ENCODE data around the gene ARHGEF4.

The ARHGEF4 gene

DNA sequence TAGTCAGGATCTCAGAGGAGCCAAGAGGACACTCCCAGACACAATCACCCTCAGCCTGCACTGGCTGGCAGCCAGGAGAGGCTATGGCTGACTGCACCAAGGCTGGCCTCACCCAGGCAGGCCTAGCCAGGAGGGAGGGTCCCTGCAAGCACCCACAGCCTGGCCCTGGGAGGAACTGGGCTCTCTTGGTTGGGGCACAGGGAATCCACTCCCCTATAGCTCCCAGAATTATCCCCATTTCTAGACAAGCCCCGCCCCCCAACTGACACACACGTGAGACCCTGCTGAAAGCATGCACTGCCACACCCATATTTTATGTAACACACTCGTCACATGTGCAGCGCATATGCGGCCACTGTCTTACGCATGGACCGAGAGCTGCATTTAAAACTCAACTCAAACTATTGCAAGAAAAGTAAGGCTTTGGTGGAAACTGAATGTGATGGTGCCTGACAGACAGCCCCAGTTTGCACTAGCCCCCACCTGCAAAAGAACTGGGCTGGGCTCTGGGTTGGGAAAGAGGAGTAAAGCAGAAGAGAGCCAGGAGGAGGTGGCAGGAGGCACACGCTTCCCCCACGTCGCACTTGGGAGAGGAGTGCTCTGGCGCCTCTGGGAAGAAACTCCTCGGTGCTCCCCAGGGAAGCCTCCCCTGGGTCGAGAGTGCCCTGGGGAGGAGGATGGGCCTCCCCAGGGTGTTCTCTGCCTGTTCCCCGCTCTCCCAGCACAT lies 28.9 kb upstream of the ARHGEF4 start:
- H3K4me3 ChIP-seq (IDR thresholded peaks at IDR 0.05; ENCODE audit: insufficient read depth, low read depth, low read length), result no peak overlapping the region
- no peaks in the 10 kb centered on the region for H4K20me1 ChIP-seq (ENCODE audit: insufficient read depth)
- no peak overlapping the region for H3K9ac ChIP-seq
- H3K4me1 ChIP-seq (ENCODE audit: low read depth, poor library complexity, severe bottlenecking), result no peaks in the 10 kb centered on the region
- H3K27me3 ChIP-seq (ENCODE audit: insufficient read depth, low read depth), result no peaks in the 10 kb centered on the region
- H3K4me2 ChIP-seq, result no peak overlapping the region
- H3K79me2 ChIP-seq (ENCODE audit: insufficient read depth, low read depth), result no peaks in the 10 kb centered on the region
- H2AFZ ChIP-seq (ENCODE audit: low read depth), result no peak overlapping the region
- TF ChIP-seq, protein P1, sequence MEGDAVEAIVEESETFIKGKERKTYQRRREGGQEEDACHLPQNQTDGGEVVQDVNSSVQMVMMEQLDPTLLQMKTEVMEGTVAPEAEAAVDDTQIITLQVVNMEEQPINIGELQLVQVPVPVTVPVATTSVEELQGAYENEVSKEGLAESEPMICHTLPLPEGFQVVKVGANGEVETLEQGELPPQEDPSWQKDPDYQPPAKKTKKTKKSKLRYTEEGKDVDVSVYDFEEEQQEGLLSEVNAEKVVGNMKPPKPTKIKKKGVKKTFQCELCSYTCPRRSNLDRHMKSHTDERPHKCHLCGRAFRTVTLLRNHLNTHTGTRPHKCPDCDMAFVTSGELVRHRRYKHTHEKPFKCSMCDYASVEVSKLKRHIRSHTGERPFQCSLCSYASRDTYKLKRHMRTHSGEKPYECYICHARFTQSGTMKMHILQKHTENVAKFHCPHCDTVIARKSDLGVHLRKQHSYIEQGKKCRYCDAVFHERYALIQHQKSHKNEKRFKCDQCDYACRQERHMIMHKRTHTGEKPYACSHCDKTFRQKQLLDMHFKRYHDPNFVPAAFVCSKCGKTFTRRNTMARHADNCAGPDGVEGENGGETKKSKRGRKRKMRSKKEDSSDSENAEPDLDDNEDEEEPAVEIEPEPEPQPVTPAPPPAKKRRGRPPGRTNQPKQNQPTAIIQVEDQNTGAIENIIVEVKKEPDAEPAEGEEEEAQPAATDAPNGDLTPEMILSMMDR (conservative IDR thresholded peaks at IDR 0.05; ENCODE audit: low read depth, low read length), result no peak
- H3K27ac ChIP-seq, result no peak overlapping the region
- no peaks in the 10 kb centered on the region for H3K36me3 ChIP-seq (ENCODE audit: insufficient read depth)

DNA sequence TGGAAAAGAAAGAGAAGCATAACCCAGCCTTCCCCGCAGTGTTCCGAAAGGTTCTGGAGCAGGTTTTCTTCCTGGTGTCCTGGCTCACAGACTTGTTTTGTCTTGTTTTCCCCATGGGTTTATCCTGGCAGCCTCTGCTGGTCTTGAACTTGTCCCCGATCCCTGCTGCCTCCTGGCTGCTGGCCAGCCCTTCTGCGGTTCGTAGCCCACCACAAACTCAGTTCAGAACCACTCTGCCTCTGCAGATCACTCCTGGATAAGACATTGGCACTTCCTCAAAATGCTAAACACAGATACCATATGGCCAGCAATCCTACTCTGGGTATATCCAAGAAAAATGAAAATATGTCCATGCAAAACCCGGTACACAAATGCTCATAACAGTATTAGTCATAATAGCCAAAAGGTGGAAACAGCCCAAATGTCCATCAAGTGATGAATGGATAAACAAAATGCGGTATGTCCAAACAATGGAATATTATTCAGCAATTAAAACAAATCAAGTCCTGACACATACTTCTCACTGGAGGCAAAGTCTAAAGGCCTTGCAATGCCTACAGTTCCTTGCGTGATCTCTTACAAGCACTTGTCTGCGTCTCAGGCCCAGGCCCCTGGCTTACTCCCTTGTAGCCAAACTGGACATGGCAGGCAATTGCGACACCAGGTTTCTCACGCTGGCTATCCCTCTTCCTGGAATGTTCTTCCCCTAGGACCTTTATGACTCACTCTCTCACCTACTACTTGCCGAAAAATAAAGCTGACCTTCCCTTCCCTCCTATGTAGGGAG lies 28.0 kb upstream of the ARHGEF4 start:
- Histone ChIP-seq H3K27me3 (ENCODE audit: insufficient read depth, low read depth) (no peaks in the 10 kb centered on the region), H3K9ac (no peak overlapping the region), H3K4me1 (ENCODE audit: low read depth, poor library complexity, severe bottlenecking) (no peaks in the 10 kb centered on the region), H2AFZ (ENCODE audit: low read depth) (no peak overlapping the region), H3K4me3 (IDR thresholded peaks at IDR 0.05; ENCODE audit: insufficient read depth, low read depth, low read length) (no peak overlapping the region), H3K36me3 (ENCODE audit: insufficient read depth) (no peaks in the 10 kb centered on the region), H4K20me1 (ENCODE audit: insufficient read depth) (no peaks in the 10 kb centered on the region), H3K79me2 (ENCODE audit: insufficient read depth, low read depth) (no peaks in the 10 kb centered on the region), H3K4me2 (no peak overlapping the region), H3K27ac (no peak overlapping the region)
- TF ChIP-seq, protein P1 (conservative IDR thresholded peaks at IDR 0.05; ENCODE audit: low read depth, low read length), result no peak

DNA sequence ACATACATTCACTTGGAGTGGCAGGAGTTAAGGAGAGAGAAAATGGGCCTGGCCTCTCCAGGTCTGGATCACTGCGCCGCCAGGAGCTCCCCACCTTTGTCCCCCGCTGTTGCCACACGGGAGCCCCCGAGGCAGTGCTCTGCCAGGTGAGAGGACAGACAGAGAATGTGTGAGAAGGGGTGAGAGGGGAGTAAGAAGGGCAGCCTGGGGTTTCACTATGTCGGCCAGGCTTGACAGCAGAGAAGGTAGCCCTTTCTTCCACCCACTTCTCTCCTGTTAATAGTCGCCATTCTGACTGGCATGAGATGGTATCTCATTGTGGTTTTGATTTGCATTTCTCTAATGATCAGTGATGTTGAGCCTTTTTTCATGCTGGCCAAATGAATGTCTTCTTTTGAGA lies 26.2 kb upstream of the ARHGEF4 start:
- Histone ChIP-seq H3K4me3 (IDR thresholded peaks at IDR 0.05; ENCODE audit: insufficient read depth, low read depth, low read length) (no peak overlapping the region), H3K79me2 (ENCODE audit: insufficient read depth, low read depth) (no peaks in the 10 kb centered on the region), H3K27me3 (ENCODE audit: insufficient read depth, low read depth) (no peaks in the 10 kb centered on the region), H3K36me3 (ENCODE audit: insufficient read depth) (no peaks in the 10 kb centered on the region), H3K4me2 (no peak overlapping the region), H4K20me1 (ENCODE audit: insufficient read depth) (no peaks in the 10 kb centered on the region), H3K9ac (no peak overlapping the region), H3K27ac (no peak overlapping the region), H2AFZ (ENCODE audit: low read depth) (no peak overlapping the region), H3K4me1 (ENCODE audit: low read depth, poor library complexity, severe bottlenecking) (no peaks in the 10 kb centered on the region)
- TF ChIP-seq, protein P1 (conservative IDR thresholded peaks at IDR 0.05; ENCODE audit: low read depth, low read length), result no peak

GRCh38 chr2:130813722-130814121 lies 23.0 kb upstream of the ARHGEF4 start:
- Histone ChIP-seq H4K20me1 (ENCODE audit: insufficient read depth) (no peaks in the 10 kb centered on the region), H3K9ac (no peak overlapping the region), H3K79me2 (ENCODE audit: insufficient read depth, low read depth) (no peaks in the 10 kb centered on the region), H3K27ac (no peak overlapping the region), H3K36me3 (ENCODE audit: insufficient read depth) (no peaks in the 10 kb centered on the region), H3K4me3 (IDR thresholded peaks at IDR 0.05; ENCODE audit: insufficient read depth, low read depth, low read length) (no peak overlapping the region), H3K27me3 (ENCODE audit: insufficient read depth, low read depth) (no peaks in the 10 kb centered on the region), H3K4me2 (no peak overlapping the region), H3K4me1 (ENCODE audit: low read depth, poor library complexity, severe bottlenecking) (no peaks in the 10 kb centered on the region), H2AFZ (ENCODE audit: low read depth) (no peak overlapping the region)
- TF ChIP-seq, protein P1 (conservative IDR thresholded peaks at IDR 0.05; ENCODE audit: low read depth, low read length), result no peak
